Measurements from ENCODE around the gene VGLL3.
"Not testable (repeated sequence)": the region's sequence is repeated elsewhere in the genome, so short reads cannot be mapped to it uniquely, and the experiment has no call there.

Gene VGLL3

DNA sequence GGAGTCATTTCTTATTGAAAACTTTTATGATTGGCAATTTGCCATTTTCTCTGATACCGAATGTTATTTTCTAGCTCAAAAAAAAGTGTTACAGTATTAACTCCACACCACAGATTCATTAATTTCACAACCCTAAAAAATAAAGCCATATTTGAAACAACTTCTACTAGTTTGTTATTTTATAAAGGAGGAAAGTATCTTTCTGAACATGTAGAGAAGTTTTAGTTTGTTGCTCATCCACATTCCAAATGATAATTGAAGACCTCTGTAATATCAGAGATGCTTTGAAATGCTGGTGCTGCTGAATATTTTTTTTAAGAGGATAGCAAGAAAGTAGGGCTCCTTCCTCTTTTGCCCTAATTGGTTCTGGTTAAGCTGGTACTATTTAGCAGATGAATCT is 1.9 kb downstream of the VGLL3 start:
- no peak for DNase-seq

DNA sequence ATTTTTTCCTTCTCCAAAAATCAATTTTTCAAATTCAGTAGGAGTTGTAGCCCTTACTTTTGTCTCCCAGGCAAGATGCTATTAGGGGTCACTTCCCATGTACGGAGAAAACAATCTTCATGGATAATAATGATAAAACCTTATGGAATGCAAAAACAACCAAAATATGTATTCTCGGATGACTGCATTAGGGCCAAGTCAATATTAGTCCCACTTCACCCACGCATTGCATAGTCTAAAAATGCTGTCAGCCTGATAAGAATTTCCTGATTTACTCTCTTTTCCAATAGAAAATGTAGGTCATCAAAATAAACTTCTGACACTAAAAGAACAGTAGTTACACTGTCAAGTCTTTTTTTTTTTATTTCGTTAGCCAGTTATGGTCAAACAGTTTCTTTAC is 2.7 kb downstream of the VGLL3 start:
- no peak for DNase-seq

GRCh38 chr3:86987421-86987715 is 3.6 kb downstream of the VGLL3 start:
- DNase-seq, result no peak

DNA sequence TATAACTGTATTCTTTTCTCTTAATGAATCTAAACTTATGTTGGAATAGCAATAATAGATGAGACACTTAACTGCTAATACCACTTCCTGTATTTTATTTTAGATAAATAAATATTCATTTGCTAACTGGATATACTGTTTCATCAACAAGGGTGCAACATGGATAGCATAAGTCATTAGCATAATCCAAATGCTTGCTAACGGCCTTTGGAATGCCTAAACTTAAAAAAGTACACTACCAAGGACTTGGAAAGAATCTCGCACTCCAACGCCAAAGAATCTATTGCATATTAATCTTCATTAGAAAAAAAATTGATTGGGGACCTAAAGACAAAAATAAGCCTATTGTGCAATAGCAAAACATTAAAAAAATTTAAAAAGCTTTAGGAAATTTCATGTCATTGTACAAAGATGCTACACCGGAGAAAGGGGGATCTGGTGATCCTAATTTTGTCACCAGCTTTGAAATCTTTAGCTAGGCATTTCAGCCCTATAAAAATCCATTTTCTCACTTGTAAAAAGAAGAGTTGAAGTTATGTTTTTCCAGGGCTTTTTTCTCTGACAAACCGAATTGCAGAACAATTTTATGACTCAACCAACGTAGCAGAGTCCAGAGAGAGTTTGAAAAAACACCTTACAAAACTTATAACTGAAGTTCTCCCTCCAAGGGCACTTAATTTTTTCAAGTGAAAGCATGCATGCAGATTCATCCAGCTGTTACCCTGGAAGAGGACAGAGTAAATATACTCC is 4.1 kb downstream of the VGLL3 start:
- no peak for DNase-seq

- DNase-seq, result no peak
These were observed 5.6 kb downstream of the VGLL3 start for GRCh38 chr3:86985181-86985826.

- no peak for DNase-seq
These were observed 6.7 kb downstream of the VGLL3 start for GRCh38 chr3:86984271-86984670.

DNA sequence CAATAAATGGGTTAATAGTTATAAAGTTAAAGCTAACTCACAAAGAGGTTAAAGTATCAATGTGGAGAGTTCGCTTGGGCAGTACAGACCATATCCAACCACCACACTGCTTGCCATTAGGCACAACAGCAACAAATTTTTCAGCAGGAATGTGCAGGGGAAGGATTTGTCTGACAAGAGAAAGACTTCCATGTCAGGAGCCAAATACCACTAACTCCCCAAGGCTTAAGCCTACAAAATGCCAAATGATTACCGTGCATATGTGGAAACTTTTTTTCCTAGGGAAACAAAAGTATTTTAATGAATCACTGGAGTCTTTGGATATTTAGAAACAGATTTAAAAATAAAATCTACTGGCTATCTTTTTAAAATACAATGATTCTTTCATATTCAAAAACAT is 8.1 kb downstream of the VGLL3 start:
- DNase-seq, result no peak

DNA sequence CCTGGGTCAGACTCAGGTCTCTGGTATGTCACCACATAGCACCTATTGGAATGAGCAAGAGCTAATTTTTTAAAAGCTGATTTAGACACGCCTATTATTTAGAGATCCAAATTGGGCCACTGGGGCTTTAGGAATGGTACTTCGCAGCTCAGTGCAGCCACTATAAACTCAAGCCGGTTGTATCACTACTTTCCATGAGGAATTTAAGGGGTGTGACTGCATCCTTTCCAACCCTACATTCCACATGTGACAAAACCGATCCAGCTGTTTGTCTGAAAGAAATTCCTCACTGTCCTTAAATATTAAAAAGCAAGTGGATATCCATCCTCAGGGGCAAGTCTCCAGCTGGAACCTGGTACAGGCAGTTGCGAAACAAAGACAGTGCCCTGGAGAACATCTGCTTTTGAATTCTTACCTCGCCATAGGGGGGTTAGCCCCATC is 12.8 kb downstream of the VGLL3 start:
- no peak for DNase-seq

DNA sequence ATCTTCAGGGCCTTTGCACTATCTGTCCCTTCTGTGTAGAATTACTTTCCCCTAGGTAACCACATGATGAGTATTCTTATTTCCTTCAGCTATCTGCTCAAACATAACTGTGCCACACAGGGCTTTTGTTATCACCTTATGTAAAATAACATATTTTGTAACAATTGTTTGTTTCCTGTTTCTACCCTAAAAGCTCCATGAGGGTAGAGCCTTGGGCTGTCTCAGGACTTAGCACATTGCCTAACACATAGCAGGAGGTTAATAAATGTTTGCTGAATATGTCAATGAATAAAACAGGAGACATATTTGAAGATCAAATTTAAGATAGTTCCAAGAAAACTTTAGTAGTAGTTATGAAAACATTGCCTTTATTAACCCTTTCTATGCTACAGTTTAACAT is 14.7 kb downstream of the VGLL3 start:
- DNase-seq, result no peak

DNA sequence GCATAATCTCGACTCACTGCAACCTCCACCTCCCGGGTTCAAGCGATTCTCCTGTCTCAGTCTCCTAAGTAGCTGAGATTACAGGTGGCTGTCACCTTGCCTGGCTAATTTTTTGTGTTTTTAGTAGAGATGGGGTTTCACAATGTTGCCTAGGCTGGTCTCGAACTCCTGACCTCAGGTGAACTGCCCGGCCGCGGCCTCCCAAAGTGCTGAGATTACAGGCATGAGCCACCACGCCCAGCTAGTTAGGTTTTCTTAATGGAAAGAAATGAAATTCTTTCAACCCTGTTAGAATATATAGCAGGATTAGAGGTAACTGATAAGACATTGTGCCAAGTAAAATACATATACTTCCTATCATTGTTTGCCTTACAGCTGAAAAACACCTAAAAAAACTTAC is 16.8 kb downstream of the VGLL3 start:
- DNase-seq, result not testable (repeated sequence)

DNA sequence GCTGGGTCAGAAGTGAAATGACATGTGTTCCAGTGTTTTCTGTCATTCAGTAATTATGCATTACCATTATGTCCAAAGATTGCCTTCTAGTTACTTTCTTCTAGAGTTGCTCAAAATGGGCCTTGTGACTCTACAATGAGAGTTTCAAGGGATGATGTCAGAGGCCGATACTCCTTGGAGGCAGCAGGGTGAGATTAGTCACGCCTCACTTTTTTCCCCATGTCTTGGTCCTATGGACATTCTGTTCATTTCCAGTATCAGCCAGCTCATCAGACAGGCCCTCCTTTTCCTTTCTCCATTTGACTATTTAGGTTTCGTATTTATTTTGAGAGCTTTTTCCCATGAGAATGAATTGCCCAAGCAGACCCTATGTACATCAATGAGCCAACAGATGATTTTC is 17.5 kb downstream of the VGLL3 start:
- DNase-seq, result peak in 1 of 2 donors; percentile 5

DNA sequence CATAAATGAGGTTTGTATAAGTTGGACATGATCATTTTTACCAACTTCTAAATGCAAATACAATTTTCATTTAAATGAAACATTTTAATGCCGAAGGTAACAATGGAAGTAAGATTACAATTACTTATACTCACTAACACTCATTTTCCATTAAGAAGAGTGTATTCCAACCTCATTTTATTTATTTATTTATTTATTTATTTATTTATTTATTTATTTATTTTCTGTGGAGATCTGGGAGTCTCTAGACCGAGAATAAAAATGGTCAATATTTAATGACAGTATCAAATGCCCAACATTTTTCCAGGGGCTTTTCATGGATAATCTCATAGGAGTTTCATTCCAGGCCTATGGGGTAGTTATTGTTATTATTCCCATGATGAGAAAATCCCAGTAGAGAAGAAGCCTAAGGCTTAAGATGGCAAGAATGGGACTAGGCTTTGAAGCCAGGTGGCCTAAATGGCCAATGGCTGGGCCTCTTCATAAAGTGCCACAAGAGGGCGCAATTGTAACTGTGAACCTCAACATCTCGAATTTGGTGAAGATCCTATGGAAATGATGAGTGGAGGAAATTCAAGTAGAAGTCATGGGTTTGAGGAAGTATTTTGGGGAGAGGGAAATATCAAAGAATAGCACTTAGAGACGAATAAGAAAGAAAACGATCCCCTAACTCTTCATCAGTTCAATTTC is 21.3 kb downstream of the VGLL3 start:
- peak; percentile 14 to 74 for DNase-seq

DNA sequence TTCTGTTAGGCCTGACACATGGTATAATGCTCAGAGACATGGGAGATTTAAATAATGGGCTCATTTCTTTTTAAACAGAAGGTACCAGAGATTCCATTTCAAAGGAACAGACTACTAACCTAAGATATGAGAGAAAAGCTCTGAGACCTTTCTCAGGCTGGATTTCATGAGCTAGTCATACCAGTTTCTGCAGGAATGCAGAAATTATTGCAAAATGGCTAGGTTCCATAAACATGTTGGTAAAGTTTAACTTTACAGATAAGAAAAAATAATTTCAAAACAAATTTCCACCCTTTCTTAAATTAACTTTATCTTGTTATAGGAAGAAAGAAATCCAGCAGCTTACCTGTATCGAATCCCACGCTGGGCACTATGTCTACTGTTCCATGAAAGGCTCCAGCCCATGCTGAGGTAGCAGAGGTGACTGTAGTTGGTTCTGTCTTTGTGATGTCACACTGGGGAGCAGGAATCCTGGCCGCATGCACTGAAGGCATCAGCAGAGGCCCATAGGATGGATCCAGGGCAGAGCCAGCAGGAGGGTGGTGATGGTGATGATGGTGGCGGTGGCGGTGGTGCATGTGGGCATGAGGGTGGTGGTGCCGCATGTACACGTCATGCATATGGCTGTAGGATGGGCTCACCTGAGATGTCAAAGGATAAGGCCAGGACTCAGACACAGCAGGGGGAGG is 22.6 kb downstream of the VGLL3 start:
- no peak for DNase-seq

DNA sequence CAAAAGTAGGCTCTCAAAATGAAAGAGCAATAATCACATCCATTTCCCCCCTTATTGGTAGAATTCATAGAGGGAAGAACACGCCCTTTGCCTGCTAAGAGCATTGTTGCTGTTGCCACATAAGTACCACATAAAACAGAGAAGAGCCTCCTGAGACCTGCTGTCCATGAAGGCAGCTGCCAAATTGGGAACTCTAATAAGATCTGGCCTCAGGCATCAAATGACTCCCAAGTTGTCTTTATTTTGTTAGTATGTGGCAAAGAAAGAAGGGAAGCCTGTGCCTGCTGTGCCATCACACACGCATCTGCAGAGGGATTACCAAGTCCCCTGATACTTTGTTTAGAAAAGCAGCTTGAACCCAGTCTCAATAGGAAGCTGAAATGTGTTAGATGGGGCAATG is 23.9 kb downstream of the VGLL3 start:
- no peak for DNase-seq

DNA sequence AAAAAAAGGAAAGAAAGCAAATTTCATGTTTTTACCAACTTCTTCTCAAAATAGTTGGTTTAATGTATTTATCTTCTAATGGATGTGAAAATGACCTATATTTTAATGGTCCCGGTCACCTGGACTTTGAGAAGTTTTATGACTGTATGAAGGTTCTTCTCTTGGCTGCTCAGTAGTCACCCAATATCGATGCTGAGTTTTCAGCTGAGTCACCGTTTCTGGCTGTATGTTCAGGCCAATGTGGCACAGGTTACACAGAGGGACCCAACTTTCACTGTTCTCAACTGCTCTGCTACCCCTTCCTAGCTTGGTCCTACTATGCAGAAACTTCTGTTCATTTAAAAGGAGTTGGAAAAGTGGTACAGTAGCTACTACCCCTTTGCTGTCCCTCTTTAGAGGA is 25.8 kb downstream of the VGLL3 start:
- no peak for DNase-seq

DNA sequence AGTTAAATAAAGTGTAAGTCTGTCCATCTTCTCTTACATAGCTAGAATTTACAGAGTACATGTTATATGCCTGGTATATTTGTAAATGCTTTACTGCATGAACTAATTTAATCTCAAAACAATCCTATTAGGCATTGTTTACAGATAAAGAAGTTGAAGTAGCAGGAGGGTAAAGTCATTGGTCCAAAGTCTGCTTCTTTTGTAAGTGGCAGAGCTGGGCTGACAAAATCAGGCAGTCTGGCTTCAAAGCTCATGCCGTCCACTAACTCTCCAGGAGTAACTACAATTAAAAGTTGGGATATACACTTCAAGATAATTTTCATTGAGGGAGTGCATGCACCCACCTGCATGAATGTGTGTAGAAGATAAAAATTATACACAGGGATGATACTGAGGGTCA is 27.3 kb downstream of the VGLL3 start:
- DNase-seq, result no peak

DNA sequence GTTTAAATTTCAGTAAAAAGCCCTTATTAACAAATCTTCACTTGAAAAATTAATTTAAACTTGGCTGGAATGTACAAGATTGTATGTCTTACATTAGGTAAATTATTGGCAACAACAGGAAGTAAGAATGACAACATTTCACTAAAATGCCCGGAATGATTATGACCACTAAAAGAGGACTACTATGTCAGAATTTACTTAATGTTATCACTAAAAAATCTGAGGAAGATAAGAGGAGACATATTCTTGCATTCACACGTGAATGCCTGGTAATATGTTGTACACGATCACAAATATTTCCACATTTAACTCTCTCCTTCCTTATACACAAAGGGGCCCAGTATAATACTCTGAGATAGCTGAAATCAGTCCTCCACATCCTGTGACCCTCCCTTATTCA is 29.7 kb downstream of the VGLL3 start:
- DNase-seq, result no peak

- no peak for DNase-seq
These were observed 30.4 kb downstream of the VGLL3 start for GRCh38 chr3:86960550-86960949.

DNA sequence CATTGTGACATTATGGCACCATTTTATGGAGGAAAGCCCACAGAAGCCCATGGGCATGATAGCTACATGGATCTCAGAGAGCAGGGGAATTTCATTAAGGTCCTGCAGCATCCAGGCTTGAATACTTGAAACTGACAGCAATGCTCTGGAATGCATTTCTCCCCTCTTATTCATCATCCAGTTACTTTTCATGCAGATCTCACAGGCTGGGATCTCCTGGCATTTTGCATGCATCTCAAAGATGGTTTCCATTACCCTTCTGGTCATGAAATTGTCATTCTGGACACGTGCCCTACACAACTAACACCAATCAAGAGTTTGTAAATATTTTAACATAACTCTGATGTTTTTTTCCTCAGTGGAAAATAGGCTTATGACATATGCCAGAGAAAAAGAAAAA is 32.4 kb downstream of the VGLL3 start:
- DNase-seq, result no peak

- DNase-seq, result no peak
These were observed 36.2 kb downstream of the VGLL3 start for GRCh38 chr3:86954747-86955146.

DNA sequence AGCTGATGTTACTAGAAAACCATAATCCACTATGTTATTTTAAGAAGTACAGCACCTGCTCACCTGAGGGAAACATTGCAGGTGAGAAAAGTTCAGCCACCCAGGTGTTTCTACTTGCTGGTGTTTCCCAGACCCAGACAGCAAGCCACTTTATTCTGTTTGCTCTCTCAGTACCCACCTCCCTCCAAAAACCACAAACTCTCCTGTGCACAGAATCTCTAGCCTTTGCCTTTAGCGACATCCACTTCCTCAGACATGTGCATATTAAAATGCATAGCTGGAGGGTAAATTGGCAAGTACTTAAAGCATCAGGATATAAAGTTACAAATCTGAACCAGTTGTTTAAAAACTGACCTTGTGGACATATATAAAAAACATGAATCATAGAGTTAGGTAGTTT is 36.7 kb downstream of the VGLL3 start:
- no peak for DNase-seq

DNA sequence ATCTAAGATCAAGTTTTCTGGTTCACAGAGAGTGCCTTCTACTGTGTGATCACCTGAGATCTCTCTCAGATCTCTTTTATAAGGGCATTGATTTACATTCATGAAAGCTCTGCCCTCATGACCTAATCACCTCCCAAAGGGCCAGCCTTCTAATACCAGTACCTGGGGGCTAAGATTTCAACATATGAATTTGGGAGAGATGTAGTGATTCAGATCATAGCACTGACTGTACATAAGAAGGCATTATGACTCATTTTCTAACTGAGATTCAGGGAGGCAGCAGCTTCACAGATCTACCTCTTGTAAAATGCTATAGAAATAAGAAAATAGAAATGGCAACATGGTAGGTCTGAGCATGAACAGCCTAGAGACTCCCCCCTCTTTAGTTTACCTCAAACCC is 39.6 kb downstream of the VGLL3 start:
- DNase-seq, result no peak

GRCh38 chr3:86950717-86951116 is 40.2 kb downstream of the VGLL3 start:
- no peak for DNase-seq

GRCh38 chr3:86949850-86950249 is 41.1 kb downstream of the VGLL3 start:
- DNase-seq, result no peak

Measured in inflammatory macrophage treated with lipopolysaccharide for 1 hour (primary cell).